K562 (cell line): ENCODE results near the gene AMDHD2. TPM values are rescaled to one million over a fixed set of nuclear protein-coding genes. Genes with fewer than 3 reads are reported as not detected.

Experiments
- ARID4B ChIP-seq: sonication (generic); formaldehyde crosslinking; IDR thresholded peaks from 2 replicates; pipeline ENCODE4 v1.8.0; 2022; ENCODE audit warnings: mild to moderate bottlenecking, missing genetic modification reagents
- CBFB ChIP-seq: sonication (generic); formaldehyde crosslinking; IDR thresholded peaks from 2 replicates; pipeline ENCODE4 v1.4.0; 2020; ENCODE audit warnings: mild to moderate bottlenecking, missing genetic modification reagents
- CREB1 ChIP-seq, 2 experiments: sonication (generic) in 1 of 2; formaldehyde crosslinking in 1 of 2; IDR thresholded peaks; 2 replicates each; pipeline versions ENCODE4 v1.6.1 to v1.8.0; 2012 to 2022; ENCODE audit warnings: inconsistent platforms in 1 of 2, mild to moderate bottlenecking in 1 of 2, missing genetic modification reagents in 1 of 2, moderate library complexity in 1 of 2
- CTCFL ChIP-seq: IDR thresholded peaks from 2 replicates; pipeline ENCODE4 v1.6.1; 2011; ENCODE audit warnings: borderline replicate concordance, low read depth, mild to moderate bottlenecking, moderate library complexity, low read length; ENCODE audit not compliant: insufficient read depth, poor library complexity, severe bottlenecking
- E2F3 ChIP-seq: fragments of 250-450 bp; sonication (Bioruptor Pico); IDR thresholded peaks from 2 replicates; pipeline ENCODE4 v1.4.0; 2020; ENCODE audit warnings: mild to moderate bottlenecking
- JUN ChIP-seq, 2 experiments: sonication (generic) in 1 of 2; formaldehyde crosslinking in 1 of 2; IDR thresholded peaks; 2 replicates each; pipeline versions ENCODE4 v1.6.1 to v1.8.0; 2012 to 2022; ENCODE audit warnings: borderline replicate concordance in 2 of 2, mild to moderate bottlenecking in 2 of 2, improper control_type of control experiment in 1 of 2, low read depth in 1 of 2, low read length in 1 of 2, missing genetic modification reagents in 1 of 2
- KLF16 ChIP-seq: IDR thresholded peaks from 2 replicates; pipeline ENCODE4 v1.6.1; 2016; ENCODE audit warnings: antibody characterized with exemption
- MCM2 ChIP-seq: fragments of 450-650 bp; IDR thresholded peaks from 2 replicates; pipeline ENCODE4 v1.6.1; 2017; ENCODE audit warnings: low read depth, mild to moderate bottlenecking
- MEF2D ChIP-seq: conservative IDR thresholded peaks from 2 replicates; pipeline ENCODE4 v1.6.1; 2016; ENCODE audit warnings: low read depth, missing genetic modification characterization, missing compliant biosample characterization
- MTF1 ChIP-seq: fragments of 250-450 bp; sonication (Bioruptor Pico); IDR thresholded peaks from 2 replicates; pipeline ENCODE4 v1.9.0; 2021; ENCODE audit warnings: moderate library complexity, mild to moderate bottlenecking, inconsistent platforms, borderline replicate concordance
- NFYB ChIP-seq: IDR thresholded peaks from 2 replicates; pipeline ENCODE4 v1.6.1; 2011; ENCODE audit warnings: mild to moderate bottlenecking, moderate library complexity; ENCODE audit not compliant: insufficient read length; ENCODE audit errors: extremely low read depth
- PHF20 ChIP-seq: fragments of 450-650 bp; IDR thresholded peaks from 2 replicates; pipeline ENCODE4 v1.6.1; 2018; ENCODE audit not compliant: partially characterized antibody
- SFPQ ChIP-seq: fragments of 200-400 bp; formaldehyde crosslinking; IDR thresholded peaks from 2 replicates; pipeline ENCODE4 v1.6.1; 2017; ENCODE audit warnings: mild to moderate bottlenecking, low read depth, low read length, moderate library complexity
- SIN3A ChIP-seq, 2 experiments: fragments of 150-350 bp in 1 of 2; IDR thresholded peaks; 2 replicates each; pipeline ENCODE4 v1.6.1; 2011 to 2016; ENCODE audit warnings: borderline replicate concordance in 2 of 2, low read depth in 2 of 2, low read length in 2 of 2, mild to moderate bottlenecking in 2 of 2, moderate library complexity in 2 of 2; ENCODE audit not compliant: control insufficient read depth in 1 of 2
- ZNF263 ChIP-seq: sonication (generic); formaldehyde crosslinking; IDR thresholded peaks from 2 replicates; pipeline ENCODE4 v1.8.0; 2022; ENCODE audit warnings: mild to moderate bottlenecking, missing genetic modification reagents, borderline replicate concordance
- ZNF384 ChIP-seq: IDR thresholded peaks from 2 replicates; pipeline ENCODE4 v1.6.1; 2012; ENCODE audit warnings: low read depth, low read length, improper control_type of control experiment
- polyA plus RNA-seq, 8 experiments: library from polyadenylated mRNA; depleted of rRNA in 4 of 8; stranded (reverse) in 5 of 8; unstranded in 3 of 8; fragments of >200 nt; fragmentation: Nextera tagmentation in 2 of 8; fragmentation: Illumina TruSeq in 1 of 8; extraction: Ambion mirVana in 2 of 8; extraction: Trizol in 1 of 8; gene quantifications; 2 replicates each; pipeline versions ENCODE4 v1.2.1 to v1.2.3, GENCODE V29; 2011 to 2014; ENCODE audit warnings: inconsistent platforms in 1 of 8, missing spikeins in 1 of 8
- total RNA-seq, 7 experiments: library from RNA; depleted of rRNA in 6 of 7; stranded (reverse); fragments of >200 nt in 6 of 7; fragmentation: Illumina TruSeq in 2 of 7; extraction: Trizol in 2 of 7; gene quantifications; 2 replicates each; pipeline versions ENCODE4 v1.2.1 to v1.2.3, GENCODE V29; 2011 to 2021; ENCODE audit warnings: low replicate concordance in 1 of 7

AMDHD2 gene
- total and polyA plus RNA-seq, 9 of the 15 experiments (the other 6 are each of a cell fraction or from before 2014, with no cell fraction given) = 0.38 to 56.9 (median 18.3) TPM; not detected in 1

- TF ChIP-seq ARID4B (CRISPR knock-in tag) = peak; percentile 20; the same call in 1 of the 2 replicates
- no peak for TF ChIP-seq ZNF384
- TF ChIP-seq NFYB = no peak
- no peak for TF ChIP-seq MEF2D (tag)
- TF ChIP-seq SIN3A (IDR thresholded peaks at IDR 0.05; ENCODE audit: borderline replicate concordance in 2 of 2, control insufficient read depth in 1 of 2, low read depth in 2 of 2, low read length in 2 of 2) = no peak
- no peak for TF ChIP-seq MCM2
- 0 out of 2 replicates have a peak, but pooled peaks have one; percentile 22 for TF ChIP-seq KLF16
- TF ChIP-seq SFPQ = no peak
- no peak for TF ChIP-seq E2F3 (CRISPR knock-in tag)
- TF ChIP-seq CREB1 (IDR thresholded peaks at IDR 0.05) = no peak; the same call in 1 of the 2 replicates
- TF ChIP-seq CREB1 (CRISPR knock-in tag; IDR thresholded peaks at IDR 0.05) = peak; percentile 58
- no peak for TF ChIP-seq MTF1 (CRISPR knock-in tag)
- no peak for TF ChIP-seq JUN (IDR thresholded peaks at IDR 0.05; ENCODE audit: borderline replicate concordance, low read depth, low read length)
- no peak for TF ChIP-seq JUN (CRISPR knock-in tag; IDR thresholded peaks at IDR 0.05; ENCODE audit: borderline replicate concordance)
- no peak for TF ChIP-seq PHF20
- peak; percentile 65; the same call in 1 of the 2 replicates for TF ChIP-seq CBFB (CRISPR knock-in tag)
- peak; percentile 81 for TF ChIP-seq CTCFL
- peak; percentile 50 for TF ChIP-seq ZNF263 (CRISPR knock-in tag)
Observed at GRCh38 chr16:2500918-2501750, 19.0 kb upstream of the AMDHD2 start (continued).
